C4-2B (cell line): ENCODE data around the gene VCL.

ENCODE experiments used
- H3K27ac ChIP-seq: fragments of 450-650 bp; 2 replicates; pipeline ENCODE4 v1.5.1; 2017
- CTCF ChIP-seq: fragments of 450-650 bp; conservative IDR thresholded peaks from 2 replicates; pipeline ENCODE4 v1.5.1; 2017; ENCODE audit warnings: mild to moderate bottlenecking
- ZFX ChIP-seq: fragments of 450-650 bp; IDR thresholded peaks from 2 replicates; pipeline ENCODE4 v1.6.1; 2017

The VCL gene

DNA sequence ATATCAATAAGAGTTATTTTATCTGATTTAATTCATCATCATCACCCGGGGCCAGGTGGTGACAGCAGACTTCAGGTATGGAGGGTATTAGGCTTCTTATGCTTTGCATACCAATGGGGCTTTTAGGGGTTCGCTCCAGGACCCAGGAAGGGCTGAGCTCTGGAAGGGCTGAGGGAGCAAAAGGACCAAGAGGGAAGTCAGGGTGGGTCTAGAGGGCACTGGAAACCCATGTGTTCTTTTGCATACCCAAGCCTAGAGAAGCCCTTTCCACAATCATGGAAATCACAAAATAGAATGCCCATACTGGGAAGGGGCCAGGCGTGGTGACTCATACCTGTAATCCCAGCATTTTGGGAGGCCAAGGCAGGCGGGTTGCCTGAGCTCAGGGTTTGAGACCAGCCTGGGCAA is 30.9 kb upstream of the VCL start:
- TF ChIP-seq ZFX (no peak), CTCF (no peak)
- H3K27ac ChIP-seq = no peak overlapping the region

GRCh38 chr10:73967544-73967943 is 30.4 kb upstream of the VCL start:
- no peak overlapping the region for H3K27ac ChIP-seq
- no peak for TF ChIP-seq CTCF
- no peak for TF ChIP-seq ZFX

DNA sequence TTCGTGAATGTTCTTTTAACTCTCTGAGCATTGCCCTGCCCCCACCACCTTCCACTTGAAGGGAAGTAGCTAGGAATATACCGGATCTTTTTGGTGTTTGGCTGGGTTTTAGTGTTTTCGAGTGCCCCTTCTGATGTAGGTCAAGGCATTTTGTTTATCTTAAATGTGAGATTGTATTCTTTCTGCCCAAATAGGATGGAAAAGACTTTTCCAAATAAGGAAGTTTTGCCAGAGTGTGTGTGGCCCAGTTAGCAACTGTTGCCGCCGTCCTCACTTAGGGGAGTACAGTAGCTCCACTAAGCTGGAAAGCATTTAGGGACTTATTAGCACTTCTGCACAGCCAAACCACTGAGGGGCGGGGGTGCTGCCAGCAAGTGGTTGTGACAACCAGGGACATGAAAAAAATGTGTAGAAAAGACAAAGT is 29.8 kb upstream of the VCL start:
- no peak overlapping the region for H3K27ac ChIP-seq
- no peak for TF ChIP-seq CTCF
- TF ChIP-seq ZFX = no peak

GRCh38 chr10:73969224-73969841 is 28.6 kb upstream of the VCL start:
- no peak overlapping the region for H3K27ac ChIP-seq

GRCh38 chr10:73970845-73971244 is 27.1 kb upstream of the VCL start:
- no peak overlapping the region for H3K27ac ChIP-seq
- TF ChIP-seq CTCF (no peak), ZFX (no peak)

More at GRCh38 chr10:73969224-73969841, 28.6 kb upstream of the VCL start:
- TF ChIP-seq ZFX = no peak
- TF ChIP-seq CTCF = no peak

DNA sequence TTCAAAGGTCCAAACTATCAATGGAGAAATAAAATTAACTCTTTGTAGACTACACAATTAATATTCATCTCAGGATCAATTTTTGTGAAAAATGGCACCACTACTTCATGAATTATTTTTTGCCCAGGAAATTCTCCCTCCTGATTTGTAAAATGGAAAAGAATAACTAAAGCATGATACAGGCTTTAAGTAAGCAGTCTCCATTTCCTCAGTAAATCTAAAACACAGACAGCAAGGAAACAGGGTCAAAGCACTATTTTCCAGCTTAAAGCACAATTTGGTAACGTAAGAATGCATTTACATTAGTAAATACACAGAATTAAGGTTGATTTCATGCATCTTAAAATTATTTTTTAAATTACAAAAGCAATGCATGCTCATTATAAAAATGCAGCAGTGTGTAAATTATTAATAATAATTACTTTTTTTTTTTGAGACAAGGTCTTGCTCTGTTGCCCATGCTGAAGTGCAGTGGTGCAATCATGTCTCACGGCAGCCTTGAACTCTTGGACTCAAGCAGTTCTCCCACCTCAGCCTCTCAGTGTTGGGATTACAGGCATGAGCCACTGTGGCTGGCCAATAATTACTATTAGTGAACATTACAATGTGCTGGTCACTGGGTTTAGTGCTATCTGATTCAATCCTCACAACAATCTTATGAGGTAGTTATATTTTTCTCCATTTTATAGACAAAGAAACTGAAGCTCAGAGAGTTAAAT is 26.1 kb upstream of the VCL start:
- TF ChIP-seq ZFX (no peak), CTCF (no peak)

DNA sequence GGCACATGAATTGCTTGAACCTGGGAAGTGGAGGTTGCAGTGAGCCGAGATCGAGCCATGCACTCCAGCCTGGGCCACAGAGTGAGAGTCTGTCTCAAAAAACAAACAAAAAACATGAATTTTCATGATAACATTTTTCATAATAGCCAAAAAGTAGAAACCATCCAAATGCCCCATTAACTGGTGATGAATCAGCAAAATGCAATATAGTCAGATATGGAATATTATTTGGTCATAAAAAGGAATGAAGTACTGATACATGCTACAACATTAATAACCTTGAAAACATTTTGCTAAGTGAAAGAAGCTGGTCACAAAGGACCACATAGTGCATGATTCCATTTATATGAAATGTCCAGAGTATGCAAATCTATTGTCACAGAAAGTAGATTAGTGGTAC is 24.5 kb upstream of the VCL start:
- H3K27ac ChIP-seq = no peak overlapping the region

More for the DNA sequence above, 26.1 kb upstream of the VCL start:
- no peak overlapping the region for H3K27ac ChIP-seq

More for the DNA sequence above, 24.5 kb upstream of the VCL start:
- TF ChIP-seq ZFX (no peak), CTCF (no peak)
